ENCODE results near the gene PHF2. TPM values are rescaled to one million over a fixed set of nuclear protein-coding genes. Genes with fewer than 3 reads are reported as not detected.

The PHF2 gene
- total and polyA plus RNA-seq, 9 of the 15 experiments (the other 6 are each of a cell fraction or from before 2014, with no cell fraction given) = 0.37 to 14.4 (median 8.1) TPM

DNA sequence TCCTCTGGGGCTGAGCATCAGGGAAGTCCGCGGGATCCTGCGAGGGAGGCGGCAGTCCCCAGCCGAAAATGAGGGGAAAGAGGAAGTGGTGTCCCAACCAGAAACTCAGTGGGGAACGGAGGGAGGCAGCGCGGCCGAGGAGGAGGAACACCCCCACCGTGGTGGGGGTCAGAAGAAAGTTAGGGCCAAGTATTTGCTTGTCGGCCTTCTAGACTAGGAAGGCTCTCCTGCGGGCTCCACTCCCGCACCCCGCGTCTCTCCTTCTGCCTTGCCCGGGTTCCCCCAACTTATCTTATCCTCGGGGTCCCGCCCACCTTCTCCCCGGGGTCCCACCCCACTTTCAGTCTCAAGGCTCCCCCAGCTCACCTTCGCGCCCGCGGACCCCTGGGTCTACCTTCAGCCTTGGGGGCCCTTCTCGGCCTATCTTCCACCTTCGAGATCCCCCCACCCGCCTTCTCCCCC is 557 bp upstream of the PHF2 start (continued):
- TF ChIP-seq IRF1 (CRISPR knock-in tag; IDR thresholded peaks at IDR 0.05; ENCODE audit: borderline replicate concordance) (no peak), ZBTB11 (CRISPR knock-in tag; IDR thresholded peaks at IDR 0.05) (0 out of 6 replicates have a peak, but pooled peaks of 1 of the 3 experiments have one; percentile 62), ASH1L (IDR thresholded peaks at IDR 0.05; ENCODE audit: borderline replicate concordance, low read depth, partially characterized antibody) (no peak), TSC22D4 (tag; IDR thresholded peaks at IDR 0.05) (no peak), CLOCK (CRISPR knock-in tag; IDR thresholded peaks at IDR 0.05; ENCODE audit: borderline replicate concordance) (no peak), THRAP3 (IDR thresholded peaks at IDR 0.05; ENCODE audit: borderline replicate concordance) (no peak), MYNN (IDR thresholded peaks at IDR 0.05) (no peak), MYNN (CRISPR knock-in tag; IDR thresholded peaks at IDR 0.05) (no peak), ZNF197 (CRISPR knock-in tag; IDR thresholded peaks at IDR 0.05; ENCODE audit: low read depth) (no peak), ZNF217 (CRISPR knock-in tag; IDR thresholded peaks at IDR 0.05) (no peak), ZNF707 (CRISPR knock-in tag; conservative IDR thresholded peaks at IDR 0.05) (no peak), FOXJ2 (tag; IDR thresholded peaks at IDR 0.05) (no peak), ZNF79 (CRISPR knock-in tag; IDR thresholded peaks at IDR 0.05; ENCODE audit: low read depth) (no peak), RBBP5 (IDR thresholded peaks at IDR 0.05; ENCODE audit: borderline replicate concordance, insufficient read depth, low read length, poor library complexity, severe bottlenecking) (peak; percentile 52), ESRRA (IDR thresholded peaks at IDR 0.05; ENCODE audit: borderline replicate concordance, low read depth) (no peak)
- TF ChIP-seq, protein P1, sequence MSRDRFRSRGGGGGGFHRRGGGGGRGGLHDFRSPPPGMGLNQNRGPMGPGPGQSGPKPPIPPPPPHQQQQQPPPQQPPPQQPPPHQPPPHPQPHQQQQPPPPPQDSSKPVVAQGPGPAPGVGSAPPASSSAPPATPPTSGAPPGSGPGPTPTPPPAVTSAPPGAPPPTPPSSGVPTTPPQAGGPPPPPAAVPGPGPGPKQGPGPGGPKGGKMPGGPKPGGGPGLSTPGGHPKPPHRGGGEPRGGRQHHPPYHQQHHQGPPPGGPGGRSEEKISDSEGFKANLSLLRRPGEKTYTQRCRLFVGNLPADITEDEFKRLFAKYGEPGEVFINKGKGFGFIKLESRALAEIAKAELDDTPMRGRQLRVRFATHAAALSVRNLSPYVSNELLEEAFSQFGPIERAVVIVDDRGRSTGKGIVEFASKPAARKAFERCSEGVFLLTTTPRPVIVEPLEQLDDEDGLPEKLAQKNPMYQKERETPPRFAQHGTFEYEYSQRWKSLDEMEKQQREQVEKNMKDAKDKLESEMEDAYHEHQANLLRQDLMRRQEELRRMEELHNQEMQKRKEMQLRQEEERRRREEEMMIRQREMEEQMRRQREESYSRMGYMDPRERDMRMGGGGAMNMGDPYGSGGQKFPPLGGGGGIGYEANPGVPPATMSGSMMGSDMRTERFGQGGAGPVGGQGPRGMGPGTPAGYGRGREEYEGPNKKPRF (IDR thresholded peaks at IDR 0.05; ENCODE audit: low read depth, low read length) = no peak
- TF ChIP-seq, protein P2, sequence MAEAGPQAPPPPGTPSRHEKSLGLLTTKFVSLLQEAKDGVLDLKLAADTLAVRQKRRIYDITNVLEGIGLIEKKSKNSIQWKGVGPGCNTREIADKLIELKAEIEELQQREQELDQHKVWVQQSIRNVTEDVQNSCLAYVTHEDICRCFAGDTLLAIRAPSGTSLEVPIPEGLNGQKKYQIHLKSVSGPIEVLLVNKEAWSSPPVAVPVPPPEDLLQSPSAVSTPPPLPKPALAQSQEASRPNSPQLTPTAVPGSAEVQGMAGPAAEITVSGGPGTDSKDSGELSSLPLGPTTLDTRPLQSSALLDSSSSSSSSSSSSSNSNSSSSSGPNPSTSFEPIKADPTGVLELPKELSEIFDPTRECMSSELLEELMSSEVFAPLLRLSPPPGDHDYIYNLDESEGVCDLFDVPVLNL (CRISPR knock-in tag; IDR thresholded peaks at IDR 0.05; ENCODE audit: low read depth) = no peak
